NB4 (cell line): ENCODE data around the gene INPP5F.

ENCODE experiments used
- CTCF ChIP-seq: IDR thresholded peaks from one replicate; pipeline ENCODE4 v1.5.1; 2012; ENCODE audit warnings: low read depth, low read length
- MAX ChIP-seq: IDR thresholded peaks from 2 replicates; pipeline ENCODE4 v1.6.1; 2011; ENCODE audit warnings: low read depth, low read length
- MYC ChIP-seq: IDR thresholded peaks from 2 replicates; pipeline ENCODE4 v1.6.1; 2011; ENCODE audit warnings: low read depth, low read length

GRCh38 chr10:119677126-119677525, 48.7 kb upstream of the INPP5F start:
- no peak for TF ChIP-seq CTCF
- no peak for TF ChIP-seq MAX
- no peak for TF ChIP-seq MYC
